ENCODE results near the gene ADIPOR1.
"Not testable (repeated sequence)": the region's sequence is repeated elsewhere in the genome, so short reads cannot be mapped to it uniquely, and the experiment has no call there.

ADIPOR1 gene

DNA sequence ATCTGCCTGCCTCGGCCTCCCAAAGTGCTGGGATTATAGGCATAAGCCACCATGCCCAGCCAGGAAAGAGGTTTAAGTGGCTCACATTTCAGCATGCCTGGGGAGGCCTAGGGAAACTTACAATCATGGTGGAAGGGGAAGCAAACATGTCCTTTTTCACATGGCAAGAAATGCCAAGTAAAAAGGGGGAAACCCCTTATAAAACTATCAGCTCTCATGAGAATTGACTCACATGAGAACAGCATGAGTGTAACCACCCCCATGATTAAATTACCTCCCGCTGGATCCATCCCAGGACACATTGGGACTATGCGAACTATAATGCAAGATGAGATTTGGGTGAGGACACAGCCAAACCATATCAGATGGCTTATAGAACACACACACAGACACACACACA, 22.3 kb downstream of the ADIPOR1 start:
- no peak for DNase-seq

DNA sequence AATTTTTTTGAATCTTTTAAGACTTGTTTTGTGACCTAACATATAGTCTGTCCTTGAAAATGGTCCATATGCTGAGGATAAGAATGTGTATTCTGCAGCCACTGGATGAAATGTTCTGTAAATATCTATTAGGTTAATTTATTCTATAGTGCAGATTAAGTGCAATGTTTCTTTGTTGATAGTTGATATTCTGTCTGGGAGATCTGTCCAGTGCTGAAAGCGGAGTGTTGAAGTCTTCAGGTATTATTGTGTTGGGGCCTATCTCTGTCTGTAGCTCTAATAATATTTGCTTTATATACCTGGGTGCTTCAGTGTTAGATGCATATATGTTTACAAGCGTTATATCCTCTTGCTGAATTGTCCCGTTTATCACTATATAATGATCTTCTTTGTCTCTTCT, 23.4 kb downstream of the ADIPOR1 start:
- DNase-seq: peak in 1 of 2 experiments; percentile 11

DNA sequence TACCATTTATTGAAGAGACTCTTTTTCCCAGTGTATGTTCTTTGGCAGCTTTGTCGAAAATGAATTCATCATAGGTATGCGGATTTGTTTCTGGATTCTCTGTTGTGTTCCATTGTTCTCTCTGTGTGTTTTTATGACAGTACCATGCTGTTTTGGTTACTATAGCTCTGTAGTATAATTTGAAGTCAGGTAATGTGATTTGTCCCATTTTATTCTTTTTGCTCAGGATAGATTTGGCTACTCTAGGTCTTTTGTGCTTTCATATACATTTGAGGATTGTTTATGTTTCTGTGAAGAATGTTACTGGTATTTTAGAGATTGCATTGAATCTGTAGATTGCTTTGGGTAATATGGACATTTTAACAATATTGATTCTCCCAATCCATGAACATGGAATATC, 25.6 kb downstream of the ADIPOR1 start:
- no peak for DNase-seq

DNA sequence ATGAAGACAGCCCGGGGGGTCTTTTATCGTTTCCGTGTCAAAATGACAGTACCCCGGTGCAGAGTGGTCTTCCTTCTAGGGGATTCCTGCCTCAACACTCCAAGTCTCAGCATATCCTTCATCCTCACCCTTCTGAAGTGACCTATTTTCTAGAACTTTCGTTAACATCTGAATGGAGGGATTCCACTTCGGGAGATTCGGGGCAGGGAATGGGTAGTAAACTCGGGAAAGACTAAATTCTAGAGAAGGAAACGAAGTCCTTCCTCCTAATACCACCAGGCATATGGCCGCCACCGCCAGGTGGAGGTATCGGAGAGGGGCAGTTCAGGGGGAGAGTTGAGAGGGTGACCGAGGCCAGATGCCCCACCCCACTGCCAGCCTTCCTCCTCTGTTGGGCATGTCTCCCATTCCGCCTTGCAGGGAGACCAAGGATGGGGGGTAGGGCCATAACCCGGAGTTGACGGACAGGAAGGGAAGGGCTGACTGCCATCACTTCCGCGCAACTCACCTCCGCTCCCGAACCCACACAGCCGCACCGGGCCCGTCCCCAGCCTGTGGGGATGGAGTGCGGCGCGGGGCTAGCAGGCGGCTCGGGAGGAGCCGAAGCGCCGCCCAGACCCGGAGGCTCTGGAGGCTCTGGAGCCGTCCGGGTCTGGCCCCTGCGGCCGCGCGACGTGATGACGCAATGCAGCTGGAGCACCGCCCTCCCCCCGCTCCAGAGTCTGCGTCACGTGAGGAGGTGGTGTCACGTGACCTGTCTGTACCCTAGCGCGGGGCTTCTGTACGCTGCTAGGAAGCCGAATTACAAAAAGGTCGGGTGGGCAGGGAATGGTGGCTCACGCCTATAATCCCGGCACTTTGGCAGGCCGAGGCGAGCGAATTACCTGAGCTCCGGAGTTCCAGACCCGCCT, 31.3 kb downstream of the ADIPOR1 start, which contains the start of gene KLHL12:
TSS of gene KLHL12 (minus strand) at position 654 of the 911 bp plus-strand sequence. CDS start 2,072 bp downstream, outside the sequence.
- DNase-seq: peak; percentile 94 to 96

DNA sequence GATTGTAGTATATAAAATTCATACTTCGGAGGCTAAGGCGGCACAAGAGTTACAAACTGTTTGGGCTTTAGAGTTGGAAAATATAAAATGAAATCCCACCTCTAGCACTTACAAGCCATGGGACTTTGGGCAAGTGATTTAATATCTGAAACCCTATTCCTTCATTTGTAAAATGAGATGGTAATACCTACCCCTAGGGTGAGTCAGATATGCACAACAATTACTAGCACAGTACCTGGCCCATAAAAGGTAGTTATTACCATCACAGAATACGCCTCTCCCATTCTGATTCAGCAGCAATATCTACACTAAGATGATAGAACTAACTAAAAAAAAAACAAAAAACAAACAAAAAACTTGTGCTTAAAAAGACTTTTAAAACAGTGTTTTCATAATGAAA, 34.6 kb downstream of the ADIPOR1 start:
- DNase-seq: no peak

DNA sequence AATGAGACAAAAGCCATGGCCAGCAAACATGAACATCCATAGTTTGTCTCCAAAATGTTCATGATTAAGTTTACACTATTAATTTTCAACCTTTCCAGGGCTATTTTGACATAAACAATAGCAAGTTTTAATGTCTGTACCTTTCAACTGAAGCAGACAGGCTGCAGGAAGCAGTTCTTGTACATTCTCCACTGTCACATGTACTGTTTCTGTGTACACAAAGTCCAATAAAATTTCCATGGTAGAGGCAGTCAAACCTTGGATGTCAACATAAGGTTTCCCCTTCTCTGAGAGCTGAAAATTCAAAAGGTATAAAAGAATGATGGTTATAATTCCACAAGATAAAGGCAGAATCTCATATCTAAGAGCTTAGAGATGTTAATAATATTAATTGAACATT, 38.5 kb downstream of the ADIPOR1 start:
- no peak for DNase-seq

DNA sequence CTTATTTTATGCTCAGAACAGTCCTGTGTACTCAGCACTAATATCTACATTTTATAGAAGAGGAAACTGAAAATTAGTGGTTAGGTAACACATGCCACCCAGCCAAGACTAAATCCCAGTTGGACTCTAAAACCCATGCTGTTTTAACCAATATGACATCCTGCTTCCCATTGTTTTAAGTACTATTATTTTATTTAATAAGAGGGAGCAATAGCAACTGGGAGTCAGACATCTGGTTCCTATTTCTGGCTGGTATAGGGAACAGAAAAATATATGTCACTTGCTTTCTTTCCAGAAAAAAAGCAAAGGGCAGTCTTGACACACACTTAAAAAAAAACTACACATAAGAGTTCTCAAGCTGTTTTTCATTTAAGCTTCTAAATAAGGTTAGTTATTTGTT, 43.0 kb downstream of the ADIPOR1 start:
- no peak for DNase-seq

DNA sequence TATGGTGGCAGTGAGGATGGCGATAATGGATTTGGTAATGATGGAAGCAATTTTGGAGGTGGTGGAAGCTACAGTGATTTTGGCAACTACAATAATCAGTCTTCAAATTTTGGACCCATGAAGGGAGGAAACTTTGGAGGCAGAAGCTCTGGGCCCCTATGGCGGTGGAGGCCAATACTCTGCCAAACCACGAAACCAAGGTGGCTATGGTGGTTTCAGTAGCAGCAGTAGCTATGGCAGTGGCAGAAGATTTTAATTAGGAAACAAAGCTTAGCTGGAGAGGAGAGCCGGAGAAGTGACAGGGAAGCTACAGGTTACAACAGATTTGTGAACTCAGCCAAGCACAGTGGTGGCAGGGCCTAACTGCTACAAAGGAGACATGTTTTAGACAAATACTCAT, 45.6 kb downstream of the ADIPOR1 start:
- not testable (repeated sequence) for DNase-seq

DNA sequence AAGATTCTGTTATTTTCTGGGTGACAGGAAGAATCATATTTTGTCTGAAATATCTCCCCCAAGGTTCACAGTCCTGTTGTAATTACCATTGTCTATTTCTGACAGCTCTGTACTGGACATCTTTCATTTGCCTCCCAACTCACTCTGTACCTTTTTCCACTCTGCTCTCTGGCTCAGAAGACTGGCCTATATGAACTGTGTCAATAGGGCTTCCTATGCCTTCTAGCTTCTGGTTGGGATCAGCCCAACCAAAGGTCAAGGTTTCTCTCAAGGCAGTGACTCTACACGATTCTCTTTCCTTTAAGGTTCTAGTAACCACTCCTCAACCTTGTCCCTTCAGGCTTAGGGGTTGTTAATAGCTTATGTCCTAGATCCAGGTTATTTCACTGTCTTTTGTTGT, 48.6 kb downstream of the ADIPOR1 start:
- no peak for DNase-seq

DNA sequence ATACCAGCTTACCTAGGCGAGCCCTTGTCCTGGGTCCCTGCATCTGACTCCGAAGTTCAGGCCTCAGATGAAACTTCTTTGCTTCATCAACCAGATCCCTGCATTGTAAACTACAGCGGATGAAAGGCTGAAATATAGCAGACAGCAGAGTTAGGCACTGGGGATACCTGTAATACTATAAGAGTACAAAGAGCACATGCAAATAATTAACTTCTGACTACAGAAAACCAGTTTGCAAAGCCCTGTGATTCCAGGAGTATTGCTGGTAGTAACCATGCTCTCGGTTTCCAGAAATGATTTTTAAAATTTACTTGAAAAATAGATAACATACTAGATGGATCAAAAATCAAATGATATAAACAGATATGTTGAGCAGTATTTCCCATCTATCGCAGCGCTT, 49.1 kb downstream of the ADIPOR1 start:
- no peak for DNase-seq

DNA sequence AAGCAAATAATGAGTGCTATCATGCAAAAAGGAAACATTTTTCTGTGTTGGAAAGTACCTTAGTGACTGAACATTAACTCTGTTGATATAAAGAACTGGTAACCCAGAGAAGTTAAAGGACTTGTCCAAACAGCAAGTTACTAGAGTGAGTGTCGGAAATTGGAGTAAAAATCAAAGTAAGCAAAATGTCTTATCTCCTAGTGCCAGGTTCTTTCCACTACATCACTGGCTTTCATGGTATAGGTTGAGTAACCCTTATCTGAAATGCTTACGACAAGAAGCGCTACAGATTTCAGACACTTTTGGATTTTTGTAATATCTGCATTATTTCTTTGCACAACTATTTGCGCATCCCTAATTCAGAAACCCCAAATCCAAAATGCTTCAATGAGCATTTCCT, 52.8 kb downstream of the ADIPOR1 start:
- no peak for DNase-seq

DNA sequence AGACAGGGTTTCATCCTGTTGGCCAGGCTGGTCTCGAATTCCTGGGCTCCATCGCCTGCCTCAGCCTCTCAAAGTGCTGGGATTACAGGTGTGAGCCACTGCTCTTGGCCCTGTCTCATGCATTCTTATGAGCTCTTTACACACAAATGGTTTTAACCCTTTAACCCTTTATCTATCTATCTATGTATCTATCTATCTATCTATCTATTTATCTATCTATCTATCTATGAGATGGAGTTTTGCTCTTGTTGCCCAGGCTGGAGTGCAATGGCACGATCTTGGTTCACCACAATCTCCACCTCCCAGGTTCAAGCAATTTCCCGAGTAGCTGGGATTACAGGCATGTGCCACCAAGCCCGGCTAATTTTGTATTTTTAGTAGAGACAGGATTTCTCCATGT, 54.3 kb downstream of the ADIPOR1 start:
- DNase-seq: not testable (repeated sequence)

DNA sequence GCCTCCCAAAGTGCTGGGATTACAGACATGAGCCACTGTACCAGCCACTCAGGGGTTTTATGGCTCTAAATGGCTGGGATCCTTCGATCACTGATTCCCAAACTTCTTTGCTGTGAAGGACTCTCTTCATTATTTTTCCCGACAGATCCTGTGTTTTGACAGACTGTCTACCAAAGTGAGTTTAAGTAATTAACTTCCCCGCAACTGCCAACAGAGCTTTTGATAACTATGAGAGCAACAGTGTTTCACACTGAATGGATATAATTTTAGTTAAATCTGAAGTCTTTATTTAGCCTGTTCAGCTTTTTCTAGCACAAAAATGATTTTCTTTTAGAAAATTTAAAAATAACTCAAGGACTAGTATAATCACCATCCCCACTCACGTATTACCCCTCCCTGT, 56.6 kb downstream of the ADIPOR1 start:
- DNase-seq: no peak

DNA sequence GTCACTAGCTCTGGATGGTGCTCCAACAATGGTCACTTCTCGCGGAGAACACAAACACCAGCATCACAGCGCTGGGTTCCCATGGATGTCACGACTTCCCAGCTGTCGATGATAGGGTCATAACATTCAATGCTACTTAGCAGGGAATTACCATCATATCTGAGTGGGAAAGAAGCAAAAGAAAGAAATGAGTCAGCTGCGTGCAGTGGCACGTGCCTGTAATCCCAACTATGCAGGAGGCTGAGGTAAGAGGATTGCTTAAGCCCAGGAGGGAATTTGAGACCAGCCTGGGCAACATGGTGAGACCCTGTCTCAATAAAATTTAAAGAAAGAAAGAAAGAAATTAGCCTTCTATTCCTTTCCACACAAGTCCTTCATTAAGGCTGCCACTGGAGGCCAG, 65.6 kb downstream of the ADIPOR1 start:
- no peak for DNase-seq

Data from Kasumi-1 (cell line).